Ishikawa (cell line): ENCODE data around the gene SLC35A5.

ENCODE experiments used
- CEBPB ChIP-seq: IDR thresholded peaks from 2 replicates; pipeline ENCODE4 v1.6.1; 2012
- CREB1 ChIP-seq: IDR thresholded peaks from 2 replicates; pipeline ENCODE4 v1.6.1; 2012; ENCODE audit warnings: low read depth
- EGR1 ChIP-seq: IDR thresholded peaks from 2 replicates; pipeline ENCODE4 v1.6.1; 2012
- EP300 ChIP-seq: IDR thresholded peaks from 2 replicates; pipeline ENCODE4 v1.6.1; 2012; ENCODE audit warnings: borderline replicate concordance
- FOXM1 ChIP-seq: IDR thresholded peaks from 2 replicates; pipeline ENCODE4 v1.6.1; 2012; ENCODE audit warnings: low read depth, borderline replicate concordance
- MAX ChIP-seq: IDR thresholded peaks from 2 replicates; pipeline ENCODE4 v1.6.1; 2012
- NFIC ChIP-seq: IDR thresholded peaks from 2 replicates; pipeline ENCODE4 v1.6.1; 2012
- RAD21 ChIP-seq: IDR thresholded peaks from 2 replicates; pipeline ENCODE4 v1.6.1; 2012; ENCODE audit warnings: low read depth
- REST ChIP-seq: IDR thresholded peaks from 2 replicates; pipeline ENCODE4 v1.6.1; 2012; ENCODE audit warnings: low read depth, mild to moderate bottlenecking
- TAF1 ChIP-seq: IDR thresholded peaks from 2 replicates; pipeline ENCODE4 v1.6.1; 2012; ENCODE audit warnings: low read depth, mild to moderate bottlenecking
- TCF12 ChIP-seq: IDR thresholded peaks from 2 replicates; pipeline ENCODE4 v1.6.1; 2012; ENCODE audit warnings: low read depth
- TEAD4 ChIP-seq: IDR thresholded peaks from 2 replicates; pipeline ENCODE4 v1.6.1; 2012
- USF1 ChIP-seq: IDR thresholded peaks from 2 replicates; pipeline ENCODE4 v1.6.1; 2012
- YY1 ChIP-seq: IDR thresholded peaks from 2 replicates; pipeline ENCODE4 v1.6.1; 2012; ENCODE audit warnings: low read depth
- ZBTB7A ChIP-seq: IDR thresholded peaks from 2 replicates; pipeline ENCODE4 v1.6.1; 2012; ENCODE audit warnings: low read depth

SLC35A5 gene

GRCh38 chr3:112560307-112560706, 1.5 kb upstream of the SLC35A5 start:
- no peak for TF ChIP-seq TEAD4
- no peak for TF ChIP-seq EGR1
- no peak for TF ChIP-seq TCF12
- TF ChIP-seq ZBTB7A = no peak
- no peak for TF ChIP-seq USF1
- no peak for TF ChIP-seq YY1
- no peak for TF ChIP-seq CEBPB
- no peak for TF ChIP-seq EP300
- no peak for TF ChIP-seq REST
- TF ChIP-seq FOXM1 = no peak
- no peak for TF ChIP-seq TAF1
- TF ChIP-seq NFIC = no peak
- no peak for TF ChIP-seq RAD21
- TF ChIP-seq MAX = no peak
- TF ChIP-seq CREB1 = no peak

- TF ChIP-seq NFIC (0 out of 2 replicates have a peak, but pooled peaks have one; percentile 7), CEBPB (no peak), RAD21 (no peak), MAX (0 out of 2 replicates have a peak, but pooled peaks have one; percentile 21), USF1 (0 out of 2 replicates have a peak, but pooled peaks have one; percentile 5), EP300 (no peak), CREB1 (peak; percentile 82), FOXM1 (no peak), YY1 (no peak), TAF1 (no peak; the same call in 1 of the 2 replicates), TCF12 (no peak), TEAD4 (no peak; the same call in 1 of the 2 replicates), EGR1 (no peak)
Measured at GRCh38 chr3:112560721-112561483, 943 bp upstream of the SLC35A5 start.

- TF ChIP-seq TAF1 (0 out of 2 replicates have a peak, but pooled peaks have one; percentile 14), YY1 (no peak; the same call in 1 of the 2 replicates)
Measured at GRCh38 chr3:112561484-112561733, 436 bp upstream of the SLC35A5 start.

GRCh38 chr3:112564940-112565305, 3.1 kb downstream of the SLC35A5 start:
- TF ChIP-seq TCF12 (no peak), MAX (no peak), YY1 (no peak), CEBPB (no peak), USF1 (no peak), EP300 (no peak)

GRCh38 chr3:112568642-112569041, 6.8 kb downstream of the SLC35A5 start:
- TF ChIP-seq CEBPB (no peak), EP300 (no peak), YY1 (no peak), TEAD4 (no peak), MAX (no peak), ZBTB7A (no peak), USF1 (no peak), REST (no peak), TAF1 (no peak), TCF12 (no peak), FOXM1 (no peak), EGR1 (no peak), RAD21 (no peak), CREB1 (no peak), NFIC (no peak)
